Body of pancreas (tissue), 4 donors: ENCODE data around the gene GABRG3.

ENCODE experiments used
- CTCF ChIP-seq, 7 experiments: fragments of 450-650 bp in 4 of 7; fragments of 200-600 bp in 3 of 7; sonication (generic) in 3 of 7; IDR thresholded peaks; one replicate each; pipeline ENCODE4 v1.5.1; 2016 to 2019; ENCODE audit warnings: antibody characterized with exemption in 7 of 7
- POLR2A ChIP-seq, 3 donors: fragments of 450-650 bp; IDR thresholded peaks; one replicate each; pipeline ENCODE4 v1.6.1; 2016; ENCODE audit warnings: antibody characterized with exemption in 3 of 3, mild to moderate bottlenecking in 2 of 3

DNA sequence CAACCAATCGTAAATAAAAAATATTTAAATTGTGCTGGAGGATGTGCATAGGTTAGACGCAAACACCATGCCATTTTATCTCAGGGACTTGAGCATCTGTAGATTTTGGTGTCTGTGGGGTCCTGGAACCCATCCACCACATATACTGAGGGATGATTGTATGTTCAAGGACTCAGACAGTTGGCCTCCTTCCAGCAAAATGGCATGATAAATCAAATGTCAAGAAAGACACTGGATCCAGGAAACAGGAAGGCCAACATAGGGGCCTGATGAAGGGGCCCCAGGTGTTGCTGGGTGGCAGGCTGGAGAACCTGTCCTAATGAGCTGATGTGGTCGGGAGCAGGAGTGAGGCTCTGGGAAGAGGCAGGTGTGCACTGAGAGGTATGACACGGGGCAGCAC is 289.5 kb downstream of the GABRG3 start:
- no peak for TF ChIP-seq CTCF (IDR thresholded peaks at IDR 0.05)
- TF ChIP-seq POLR2A (IDR thresholded peaks at IDR 0.05): no peak
